Lower leg skin (tissue), 3 donors: ENCODE measurements around the gene HARBI1.

Experiments used
- CTCF ChIP-seq, 3 donors: fragments of 450-650 bp; IDR thresholded peaks; one replicate each; pipeline ENCODE4 v1.5.1; 2016; ENCODE audit warnings: antibody characterized with exemption in 3 of 3, mild to moderate bottlenecking in 3 of 3, moderate library complexity in 2 of 3
- POLR2A ChIP-seq, 2 donors: fragments of 450-650 bp; IDR thresholded peaks; one replicate each; pipeline ENCODE4 v1.6.1; 2016 to 2017; ENCODE audit warnings: antibody characterized with exemption in 2 of 2, mild to moderate bottlenecking in 1 of 2, moderate library complexity in 1 of 2

- TF ChIP-seq CTCF (IDR thresholded peaks at IDR 0.05): no peak
- no peak for TF ChIP-seq POLR2A (IDR thresholded peaks at IDR 0.05)
Observed at GRCh38 chr11:46574656-46575055, 42.4 kb downstream of the HARBI1 start.
